HEK293T (cell line): ENCODE results near the gene LSS.

Source experiments
- CTCF ChIA-PET: fragments of 350-600 bp; formaldehyde crosslinking; extraction: SDS; loops from one replicate; lab custom pipeline; 2021; ENCODE audit warnings: antibody characterized with exemption, inconsistent platforms; lab: Yijun Ruan, JAX
- POLR2A ChIA-PET: fragments of 350-600 bp; formaldehyde crosslinking; extraction: SDS; loops from one replicate; lab custom pipeline; 2020; ENCODE audit warnings: antibody characterized with exemption, inconsistent platforms; lab: Yijun Ruan, JAX
- DNase-seq: peaks from one replicate; pipeline ENCODE4 v3.0.0; 2012; ENCODE audit warnings: mixed read lengths; ENCODE audit errors: extremely low spot score
- ARNT ChIP-seq: fragments of 450-650 bp; IDR thresholded peaks from 2 replicates; pipeline ENCODE4 v1.6.1; 2017; ENCODE audit warnings: mild to moderate bottlenecking
- BHLHE40 ChIP-seq: fragments of 450-650 bp; IDR thresholded peaks from 2 replicates; pipeline ENCODE4 v1.6.1; 2016; ENCODE audit warnings: mild to moderate bottlenecking, moderate library complexity, borderline replicate concordance
- CTBP1 ChIP-seq: fragments of 450-650 bp; IDR thresholded peaks from 2 replicates; pipeline ENCODE4 v1.6.1; 2016; ENCODE audit warnings: borderline replicate concordance
- ELF4 ChIP-seq: fragments of 450-650 bp; IDR thresholded peaks from 2 replicates; pipeline ENCODE4 v1.6.1; 2017; ENCODE audit warnings: antibody characterized with exemption
- FOXA1 ChIP-seq: fragments of 450-650 bp; IDR thresholded peaks from 2 replicates; pipeline ENCODE4 v1.6.1; 2016; ENCODE audit warnings: mild to moderate bottlenecking
- FOXK2 ChIP-seq: fragments of 450-650 bp; IDR thresholded peaks from 2 replicates; pipeline ENCODE4 v1.6.1; 2016; ENCODE audit warnings: mild to moderate bottlenecking
- FOXM1 ChIP-seq: fragments of 450-650 bp; IDR thresholded peaks from 2 replicates; pipeline ENCODE4 v1.6.1; 2017; ENCODE audit warnings: mild to moderate bottlenecking, borderline replicate concordance
- HDGF ChIP-seq: fragments of 450-650 bp; IDR thresholded peaks from 2 replicates; pipeline ENCODE4 v1.6.1; 2017; ENCODE audit warnings: antibody characterized with exemption, borderline replicate concordance
- L3MBTL2 ChIP-seq: fragments of 450-650 bp; conservative IDR thresholded peaks from 2 replicates; pipeline ENCODE4 v1.6.1; 2016; ENCODE audit warnings: mild to moderate bottlenecking
- LEF1 ChIP-seq: fragments of 450-650 bp; IDR thresholded peaks from 2 replicates; pipeline ENCODE4 v1.6.1; 2017; ENCODE audit warnings: mild to moderate bottlenecking, borderline replicate concordance
- NFRKB ChIP-seq: fragments of 450-650 bp; IDR thresholded peaks from 2 replicates; pipeline ENCODE4 v1.6.1; 2016; ENCODE audit warnings: mild to moderate bottlenecking, moderate library complexity
- PKNOX1 ChIP-seq: fragments of 450-650 bp; IDR thresholded peaks from 2 replicates; pipeline ENCODE4 v1.6.1; 2016
- SP1 ChIP-seq: fragments of 450-650 bp; IDR thresholded peaks from 2 replicates; pipeline ENCODE4 v1.6.1; 2017
- SUZ12 ChIP-seq: fragments of 450-650 bp; IDR thresholded peaks from 2 replicates; pipeline ENCODE4 v1.6.1; 2016; ENCODE audit warnings: mild to moderate bottlenecking
- TARDBP ChIP-seq: fragments of 450-650 bp; IDR thresholded peaks from 2 replicates; pipeline ENCODE4 v1.6.1; 2016
- ZNF384 ChIP-seq: fragments of 450-650 bp; IDR thresholded peaks from 2 replicates; pipeline ENCODE4 v1.6.1; 2016

Gene LSS

GRCh38 chr21:46255758-46256337 lies 27.3 kb upstream of the LSS start:
- ChIA-PET CTCF (no interaction called here), POLR2A (no interaction called here)
- no peak for DNase-seq
- TF ChIP-seq SP1 (no peak), TARDBP (no peak), FOXA1 (no peak), FOXK2 (no peak), LEF1 (no peak), L3MBTL2 (no peak), ELF4 (no peak), SUZ12 (no peak), NFRKB (no peak), FOXM1 (no peak), BHLHE40 (no peak), HDGF (no peak), CTBP1 (no peak), ARNT (no peak), PKNOX1 (no peak), ZNF384 (no peak)

DNA sequence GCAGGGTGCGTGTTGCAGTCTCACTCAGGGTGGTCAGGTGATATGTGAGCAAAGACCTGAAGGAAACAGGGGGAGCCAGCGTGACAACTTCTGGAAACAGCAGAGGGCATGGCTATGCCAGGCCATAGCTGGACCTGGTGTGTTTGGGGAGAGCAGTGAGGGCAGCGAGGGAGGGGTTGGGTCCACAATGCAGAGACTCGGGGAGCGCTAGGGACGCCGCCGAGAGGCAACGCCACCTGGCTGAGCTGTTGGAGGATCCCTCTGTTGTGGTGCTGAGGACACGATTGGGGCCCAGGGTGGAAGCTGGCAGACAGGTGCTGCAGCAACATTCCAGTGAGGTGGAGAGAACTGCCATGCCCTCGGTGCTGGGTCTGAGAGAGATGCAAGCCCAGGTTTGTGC lies 26.6 kb upstream of the LSS start:
- no peak for DNase-seq
- POLR2A ChIA-PET, result no interaction called here
- no peak for TF ChIP-seq HDGF
- TF ChIP-seq SUZ12, result no peak
- no peak for TF ChIP-seq L3MBTL2
- no peak for TF ChIP-seq FOXM1
- TF ChIP-seq FOXK2, result no peak
- no peak for TF ChIP-seq NFRKB
- TF ChIP-seq PKNOX1, result no peak
- no peak for TF ChIP-seq TARDBP
- CTCF ChIA-PET, result interaction anchor here (0.5 kb wide), 1 partner anchor 113 kb away, joined by 3 read pairs; no protein-coding TSS in a partner anchor

- TF ChIP-seq FOXA1 (no peak), CTBP1 (no peak), NFRKB (no peak), SP1 (no peak), LEF1 (no peak), ELF4 (no peak), SUZ12 (no peak), FOXM1 (no peak), ARNT (no peak), TARDBP (no peak)
- ChIA-PET POLR2A (no interaction called here), CTCF (interaction anchor here (0.5 kb wide), 1 partner anchor 114 kb away, joined by 3 read pairs; no protein-coding TSS in a partner anchor)
- no peak for DNase-seq
These were observed 25.8 kb upstream of the LSS start for GRCh38 chr21:46254208-46254975.

DNA sequence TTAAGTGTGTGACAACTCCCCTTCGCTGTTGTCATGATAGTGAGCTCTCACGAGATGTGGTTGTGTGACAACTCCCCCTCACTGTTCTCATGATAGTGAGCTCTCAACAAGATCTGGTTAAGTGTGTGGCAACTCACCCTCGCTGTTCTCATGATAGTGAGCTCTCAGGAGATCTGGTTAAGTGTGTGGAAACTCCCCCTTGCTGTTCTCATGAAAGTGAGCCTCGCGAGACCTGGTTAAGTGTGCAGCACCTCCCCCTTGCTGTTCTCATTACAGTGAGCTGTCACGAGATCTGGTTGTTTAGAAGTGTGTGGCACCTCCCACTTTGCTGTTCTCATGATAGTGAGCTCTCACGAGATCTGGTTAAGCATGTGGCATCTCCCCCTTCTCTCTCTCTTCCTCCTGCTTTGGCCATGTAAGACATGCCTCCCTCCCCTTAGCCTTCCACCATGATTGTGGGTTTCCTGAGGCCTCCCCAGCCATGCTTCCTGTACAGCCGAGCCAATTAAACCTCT lies 25.1 kb upstream of the LSS start:
- no peak for DNase-seq
- POLR2A ChIA-PET, result no interaction called here
- CTCF ChIA-PET, result no interaction called here
- TF ChIP-seq SP1, result no peak
- no peak for TF ChIP-seq ELF4
- no peak for TF ChIP-seq NFRKB
- TF ChIP-seq SUZ12, result no peak
- no peak for TF ChIP-seq FOXA1
- no peak for TF ChIP-seq L3MBTL2
- no peak for TF ChIP-seq BHLHE40
- no peak for TF ChIP-seq ARNT
- no peak for TF ChIP-seq CTBP1

GRCh38 chr21:46252840-46253239 lies 24.3 kb upstream of the LSS start:
- no peak for TF ChIP-seq ARNT
- no peak for TF ChIP-seq TARDBP
- no peak for TF ChIP-seq BHLHE40
- TF ChIP-seq ZNF384, result no peak
- no peak for TF ChIP-seq L3MBTL2
- TF ChIP-seq SP1, result no peak
- no peak for TF ChIP-seq CTBP1
- no peak for TF ChIP-seq NFRKB
- TF ChIP-seq PKNOX1, result no peak
- no peak for TF ChIP-seq LEF1
- TF ChIP-seq ELF4, result no peak
- TF ChIP-seq HDGF, result no peak
- TF ChIP-seq FOXM1, result no peak
- TF ChIP-seq FOXK2, result no peak
- TF ChIP-seq FOXA1, result no peak
- TF ChIP-seq SUZ12, result no peak
- DNase-seq, result no peak
- ChIA-PET CTCF (no interaction called here), POLR2A (no interaction called here)

DNA sequence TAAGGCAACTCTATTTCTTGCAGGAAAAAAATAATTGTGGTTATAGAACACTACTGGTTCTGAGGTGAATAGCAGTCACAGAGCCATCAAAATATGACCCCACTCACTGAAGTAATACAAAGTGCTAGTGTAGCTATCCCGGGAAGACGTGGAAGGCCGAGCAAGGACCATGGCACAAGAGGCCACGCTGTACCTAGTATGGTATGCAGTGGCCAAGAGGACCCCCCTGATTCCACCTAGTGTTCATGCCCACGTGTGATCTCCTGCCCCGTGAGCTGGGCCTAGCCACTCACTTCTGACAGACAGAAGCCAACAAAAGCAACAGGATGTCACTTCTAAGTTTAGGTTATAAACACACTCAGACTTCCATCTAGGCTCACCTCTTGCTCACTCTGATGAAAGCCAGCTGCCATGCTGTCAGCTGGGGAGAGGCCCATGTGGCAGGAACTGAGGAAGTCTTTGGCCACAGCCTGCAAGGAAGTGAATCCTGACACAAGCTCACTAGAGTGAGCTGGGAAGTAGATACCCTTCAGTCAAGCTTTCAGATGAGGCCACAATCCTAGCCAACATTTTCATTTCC lies 21.7 kb upstream of the LSS start:
- DNase-seq, result no peak
- TF ChIP-seq LEF1 (no peak), FOXM1 (no peak), SUZ12 (no peak), L3MBTL2 (no peak), FOXA1 (no peak), ARNT (no peak), ZNF384 (no peak), FOXK2 (no peak), SP1 (no peak), ELF4 (no peak), HDGF (no peak), PKNOX1 (no peak), BHLHE40 (no peak)
- ChIA-PET CTCF (no interaction called here), POLR2A (no interaction called here)
